NB4 (cell line): Measurements from ENCODE around the gene TAF1B.

Experiments used
- DNase-seq: peaks from one replicate; pipeline ENCODE4 v3.0.0; 2010; ENCODE audit warnings: low read depth
- H3K4me3 ChIP-seq: one replicate; pipeline ENCODE4 v1.5.1; 2011; ENCODE audit warnings: mild to moderate bottlenecking, low read depth, low read length, moderate library complexity
- MYC ChIP-seq: IDR thresholded peaks from 2 replicates; pipeline ENCODE4 v1.6.1; 2011; ENCODE audit warnings: low read depth, low read length
- POLR2A ChIP-seq: IDR thresholded peaks from 2 replicates; pipeline ENCODE4 v1.6.1; 2011; ENCODE audit warnings: mild to moderate bottlenecking; ENCODE audit not compliant: insufficient read length; ENCODE audit errors: extremely low read depth
- TF ChIP-seq, protein P1 (sequence below): IDR thresholded peaks from 2 replicates; pipeline ENCODE4 v1.6.1; 2011; ENCODE audit warnings: low read depth, low read length
- TF ChIP-seq, protein P2 (sequence below): IDR thresholded peaks from one replicate; pipeline ENCODE4 v1.5.1; 2012; ENCODE audit warnings: low read depth, low read length

Gene TAF1B

GRCh38 chr2:9897846-9898245 lies 54.6 kb downstream of the TAF1B start:
- DNase-seq, result no peak
- TF ChIP-seq MYC, result no peak
- TF ChIP-seq POLR2A, result no peak
- TF ChIP-seq, protein P1, sequence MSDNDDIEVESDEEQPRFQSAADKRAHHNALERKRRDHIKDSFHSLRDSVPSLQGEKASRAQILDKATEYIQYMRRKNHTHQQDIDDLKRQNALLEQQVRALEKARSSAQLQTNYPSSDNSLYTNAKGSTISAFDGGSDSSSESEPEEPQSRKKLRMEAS, result no peak
- TF ChIP-seq, protein P2, sequence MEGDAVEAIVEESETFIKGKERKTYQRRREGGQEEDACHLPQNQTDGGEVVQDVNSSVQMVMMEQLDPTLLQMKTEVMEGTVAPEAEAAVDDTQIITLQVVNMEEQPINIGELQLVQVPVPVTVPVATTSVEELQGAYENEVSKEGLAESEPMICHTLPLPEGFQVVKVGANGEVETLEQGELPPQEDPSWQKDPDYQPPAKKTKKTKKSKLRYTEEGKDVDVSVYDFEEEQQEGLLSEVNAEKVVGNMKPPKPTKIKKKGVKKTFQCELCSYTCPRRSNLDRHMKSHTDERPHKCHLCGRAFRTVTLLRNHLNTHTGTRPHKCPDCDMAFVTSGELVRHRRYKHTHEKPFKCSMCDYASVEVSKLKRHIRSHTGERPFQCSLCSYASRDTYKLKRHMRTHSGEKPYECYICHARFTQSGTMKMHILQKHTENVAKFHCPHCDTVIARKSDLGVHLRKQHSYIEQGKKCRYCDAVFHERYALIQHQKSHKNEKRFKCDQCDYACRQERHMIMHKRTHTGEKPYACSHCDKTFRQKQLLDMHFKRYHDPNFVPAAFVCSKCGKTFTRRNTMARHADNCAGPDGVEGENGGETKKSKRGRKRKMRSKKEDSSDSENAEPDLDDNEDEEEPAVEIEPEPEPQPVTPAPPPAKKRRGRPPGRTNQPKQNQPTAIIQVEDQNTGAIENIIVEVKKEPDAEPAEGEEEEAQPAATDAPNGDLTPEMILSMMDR, result no peak
- no peak overlapping the region for H3K4me3 ChIP-seq

GRCh38 chr2:9905413-9905812 lies 62.1 kb downstream of the TAF1B start:
- DNase-seq, result no peak
- no peak for TF ChIP-seq POLR2A
- TF ChIP-seq MYC, result no peak
- TF ChIP-seq, protein P2, result no peak
- TF ChIP-seq, protein P1, result no peak

GRCh38 chr2:9907402-9907801 lies 64.1 kb downstream of the TAF1B start:
- TF ChIP-seq, protein P1, result no peak
- TF ChIP-seq POLR2A (no peak), MYC (no peak)
- TF ChIP-seq, protein P2, result no peak
- H3K4me3 ChIP-seq, result no peak overlapping the region

More at GRCh38 chr2:9905413-9905812, 62.1 kb downstream of the TAF1B start:
- H3K4me3 ChIP-seq, result no peak overlapping the region

DNA sequence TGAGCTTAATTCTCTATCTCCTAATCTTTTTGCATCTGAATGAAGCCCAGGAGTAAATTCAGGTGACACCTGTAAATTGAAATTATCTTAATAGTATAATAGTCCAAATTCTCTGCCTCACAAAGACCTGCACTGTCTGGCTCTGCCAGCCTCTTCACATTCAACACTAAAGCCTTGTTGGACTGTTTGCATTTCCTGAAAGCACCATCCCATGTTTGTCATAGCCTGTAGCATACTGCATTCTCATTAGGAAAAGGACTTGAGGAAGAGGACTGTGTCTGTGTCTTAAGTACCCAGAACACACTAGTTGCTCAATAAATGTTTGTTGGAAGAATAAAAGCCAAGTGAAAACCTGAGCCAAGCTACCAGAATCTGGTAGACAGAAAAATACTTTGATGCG lies 65.4 kb downstream of the TAF1B start:
- no peak for TF ChIP-seq POLR2A
- TF ChIP-seq, protein P1, result no peak
- TF ChIP-seq, protein P2, result no peak
- DNase-seq, result no peak
- H3K4me3 ChIP-seq, result no peak overlapping the region

More at GRCh38 chr2:9907402-9907801, 64.1 kb downstream of the TAF1B start:
- no peak for DNase-seq

DNA sequence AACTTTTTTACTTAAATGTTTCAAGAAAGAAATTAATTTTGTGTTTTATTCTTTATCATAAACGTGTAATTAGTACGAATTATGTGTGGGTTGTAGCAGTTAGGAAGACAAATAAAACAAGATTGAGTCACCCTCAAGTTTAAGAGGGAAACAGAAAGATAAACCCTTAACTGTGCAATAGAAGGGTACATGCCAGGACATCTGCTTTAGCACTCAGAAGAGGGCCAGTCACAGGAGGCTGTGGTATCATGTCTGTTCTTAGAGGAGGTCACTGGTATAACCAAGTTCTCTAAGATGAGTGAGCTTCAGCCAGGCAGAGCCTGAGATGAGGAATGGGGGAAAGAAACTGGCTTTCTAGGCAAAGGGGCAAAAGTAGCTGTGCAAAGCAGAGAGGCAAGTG lies 65.8 kb downstream of the TAF1B start:
- TF ChIP-seq MYC (no peak), POLR2A (no peak)
- TF ChIP-seq, protein P1, result no peak
- TF ChIP-seq, protein P2, result no peak
- no peak overlapping the region for H3K4me3 ChIP-seq
- DNase-seq, result no peak

- H3K4me3 ChIP-seq, result no peak overlapping the region
- no peak for DNase-seq
- TF ChIP-seq, protein P1, result no peak
- no peak for TF ChIP-seq MYC
- TF ChIP-seq, protein P2, result no peak
- TF ChIP-seq POLR2A, result no peak
Measured at GRCh38 chr2:9910699-9911098, 67.4 kb downstream of the TAF1B start.
